ENCODE measurements around the gene POLR2E.

DNA sequence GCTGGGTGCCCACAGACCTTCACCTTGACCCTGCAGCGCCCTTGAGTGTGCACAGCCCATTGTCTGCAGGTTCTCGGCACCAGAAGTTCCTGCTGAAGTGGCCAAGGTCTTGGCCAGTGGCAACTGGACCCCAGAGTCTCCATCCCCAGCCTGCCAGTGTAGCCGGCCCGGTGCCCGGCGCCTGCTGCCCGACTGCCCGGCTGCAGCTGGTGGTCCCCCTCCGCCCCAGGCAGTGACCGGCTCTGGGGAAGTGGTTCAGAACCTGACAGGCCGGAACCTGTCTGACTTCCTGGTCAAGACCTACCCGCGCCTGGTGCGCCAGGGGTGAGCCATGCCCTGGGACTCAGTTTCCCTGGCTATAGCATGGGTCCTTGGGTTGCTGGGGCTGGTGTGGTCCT is 40.1 kb downstream of the POLR2E start:
- no peak for TF ChIP-seq CCNT2 (IDR thresholded peaks at IDR 0.05; ENCODE audit: borderline replicate concordance, extremely low read depth, insufficient read length, low read depth, low read length)
- TF ChIP-seq GABPA (tag; conservative IDR thresholded peaks at IDR 0.05; ENCODE audit: low read depth) = no peak

All from K562 (cell line).